Skeletal muscle tissue (tissue), 4 donors: ENCODE results near the gene EFNA3. TPM values are rescaled to one million over a fixed set of nuclear protein-coding genes. Genes with fewer than 3 reads are reported as not detected.
A peak's percentile ranks its signal among the peaks of the same experiment; 100 is the strongest.

Experiments
- H3K27ac ChIP-seq: one replicate; pipeline ENCODE4 v1.7.0; 2013; ENCODE audit warnings: mild to moderate bottlenecking, low read depth, low read length, inconsistent platforms
- H3K27me3 ChIP-seq, 3 donors: one replicate each; pipeline ENCODE4 v1.7.0; 2013; ENCODE audit warnings: low read length in 3 of 3; ENCODE audit not compliant: control insufficient read depth in 3 of 3, insufficient read depth in 3 of 3
- H3K36me3 ChIP-seq, 3 donors: one replicate each; pipeline ENCODE4 v1.7.0; 2013; ENCODE audit warnings: low read length in 3 of 3; ENCODE audit not compliant: control insufficient read depth in 3 of 3, insufficient read depth in 3 of 3
- H3K4me1 ChIP-seq, 3 donors: one replicate each; pipeline ENCODE4 v1.7.0; 2013; ENCODE audit warnings: low read length in 3 of 3, mild to moderate bottlenecking in 3 of 3; ENCODE audit not compliant: control insufficient read depth in 3 of 3, insufficient read depth in 3 of 3
- H3K4me3 ChIP-seq, 3 donors: one replicate each; pipeline ENCODE4 v1.7.0; 2013; ENCODE audit warnings: low read length in 3 of 3
- H3K9ac ChIP-seq, 3 donors: one replicate each; pipeline ENCODE4 v1.7.0; 2013; ENCODE audit warnings: low read length in 3 of 3, mild to moderate bottlenecking in 3 of 3, moderate library complexity in 2 of 3, low read depth in 1 of 3
- H3K9me3 ChIP-seq, 3 donors: one replicate each; pipeline ENCODE4 v1.7.0; 2013; ENCODE audit warnings: low read length in 3 of 3; ENCODE audit not compliant: control insufficient read depth in 3 of 3
- total RNA-seq: library from RNA; depleted of rRNA; stranded (reverse); fragments of >200 nt; gene quantifications from one replicate; pipeline ENCODE4 v1.2.3, GENCODE V29; 2014
- donor health status: Osteomylitis.

EFNA3 gene
- total RNA-seq, 1 donor from 2014 or later, result 0.52 TPM

- H3K9me3 ChIP-seq, result no peaks in the 10 kb centered on the region
- no peak overlapping the region for H3K9ac ChIP-seq
- no peaks in the 10 kb centered on the region for H3K36me3 ChIP-seq
- no peak overlapping the region for H3K4me3 ChIP-seq
- H3K27ac ChIP-seq, result no peak overlapping the region
- peaks cover 30 to 34% (median 33%) of the 10 kb centered on the region in 3 donors for H3K27me3 ChIP-seq
- H3K4me1 ChIP-seq, result peaks cover 27 to 34% (median 30%) of the 10 kb centered on the region in 3 donors
Observed at GRCh38 chr1:155077346-155077745, 1.3 kb upstream of the EFNA3 start.

GRCh38 chr1:155077758-155078445 lies 735 bp upstream of the EFNA3 start:
- Histone ChIP-seq H3K27me3 (peaks cover 36 to 40% (median 38%) of the 10 kb centered on the region in 3 donors), H3K36me3 (no peaks in the 10 kb centered on the region), H3K4me1 (peaks cover 32 to 39% (median 36%) of the 10 kb centered on the region in 3 donors), H3K9ac (no peak overlapping the region), H3K9me3 (no peaks in the 10 kb centered on the region), H3K4me3 (peak overlapping the region in 1 of 3 donors; percentile 31), H3K27ac (no peak overlapping the region)

GRCh38 chr1:155079210-155079486 lies 511 bp downstream of the EFNA3 start:
- peaks cover 35 to 48% (median 39%) of the 10 kb centered on the region in 3 donors for H3K4me1 ChIP-seq

GRCh38 chr1:155079487-155080311 lies 1.1 kb downstream of the EFNA3 start:
- peaks cover 39 to 53% (median 44%) of the 10 kb centered on the region in 3 donors for H3K4me1 ChIP-seq
- H3K27me3 ChIP-seq, result peaks cover 53 to 57% (median 53%) of the 10 kb centered on the region in 3 donors
- no peaks in the 10 kb centered on the region for H3K9me3 ChIP-seq
- peak overlapping the region; percentile 25 to 45 (median 31) for H3K4me3 ChIP-seq
- H3K36me3 ChIP-seq, result no peaks in the 10 kb centered on the region
- peak overlapping the region in 2 of 3 donors; percentile 8 to 45 for H3K9ac ChIP-seq
- H3K27ac ChIP-seq, result no peak overlapping the region

More at GRCh38 chr1:155079210-155079486, 511 bp downstream of the EFNA3 start:
- H3K27ac ChIP-seq, result no peak overlapping the region
- H3K27me3 ChIP-seq, result peaks cover 48 to 52% (median 51%) of the 10 kb centered on the region in 3 donors
- peak overlapping the region in 2 of 3 donors; percentile 25 to 35 for H3K4me3 ChIP-seq
- peak overlapping the region in 2 of 3 donors; percentile 8 to 45 for H3K9ac ChIP-seq
- no peaks in the 10 kb centered on the region for H3K36me3 ChIP-seq
- no peaks in the 10 kb centered on the region for H3K9me3 ChIP-seq

GRCh38 chr1:155080312-155081228 lies 1.9 kb downstream of the EFNA3 start:
- Histone ChIP-seq H3K9me3 (no peaks in the 10 kb centered on the region), H3K4me1 (peaks cover 42 to 56% (median 50%) of the 10 kb centered on the region in 3 donors), H3K4me3 (peak overlapping the region in 1 of 3 donors; percentile 45), H3K36me3 (no peaks in the 10 kb centered on the region), H3K27ac (no peak overlapping the region), H3K9ac (no peak overlapping the region), H3K27me3 (peaks cover 53 to 57% (median 53%) of the 10 kb centered on the region in 3 donors)

- Histone ChIP-seq H3K4me3 (peak overlapping the region in 2 of 3 donors; percentile 21 to 52), H3K27ac (no peak overlapping the region), H3K4me1 (peaks cover 46 to 59% (median 56%) of the 10 kb centered on the region in 3 donors), H3K9me3 (no peaks in the 10 kb centered on the region), H3K27me3 (peaks cover 53 to 57% (median 53%) of the 10 kb centered on the region in 3 donors), H3K36me3 (peaks cover 0 to under 1% (median 0%) of the 10 kb centered on the region in 3 donors), H3K9ac (peak overlapping the region in 1 of 3 donors; percentile 8)
Observed at GRCh38 chr1:155081472-155082300, 3.0 kb downstream of the EFNA3 start.

GRCh38 chr1:155082301-155083051 lies 3.8 kb downstream of the EFNA3 start:
- H3K4me1 ChIP-seq, result peaks cover 46 to 59% (median 56%) of the 10 kb centered on the region in 3 donors
- H3K36me3 ChIP-seq, result peaks cover 0 to 2% (median 0%) of the 10 kb centered on the region in 3 donors
- H3K27ac ChIP-seq, result no peak overlapping the region
- H3K9me3 ChIP-seq, result no peaks in the 10 kb centered on the region
- no peak overlapping the region for H3K4me3 ChIP-seq
- H3K9ac ChIP-seq, result no peak overlapping the region
- peaks cover 53 to 57% (median 53%) of the 10 kb centered on the region in 3 donors for H3K27me3 ChIP-seq

GRCh38 chr1:155083052-155083541 lies 4.5 kb downstream of the EFNA3 start:
- no peak overlapping the region for H3K4me3 ChIP-seq
- H3K4me1 ChIP-seq, result peaks cover 46 to 59% (median 56%) of the 10 kb centered on the region in 3 donors
- peaks cover 53 to 57% (median 53%) of the 10 kb centered on the region in 3 donors for H3K27me3 ChIP-seq
- no peaks in the 10 kb centered on the region for H3K9me3 ChIP-seq
- peaks cover 0 to 2% (median 0%) of the 10 kb centered on the region in 3 donors for H3K36me3 ChIP-seq
- no peak overlapping the region for H3K9ac ChIP-seq
- no peak overlapping the region for H3K27ac ChIP-seq
